ENCODE data around the gene RAPSN. TPM values are rescaled to one million over a fixed set of nuclear protein-coding genes. Genes with fewer than 3 reads are reported as not detected.

Gene RAPSN
- total and polyA plus RNA-seq, 2 donors (not counting 1 experiment from before 2014, with no cell fraction given), result 0.17 TPM; not detected in 1

DNA sequence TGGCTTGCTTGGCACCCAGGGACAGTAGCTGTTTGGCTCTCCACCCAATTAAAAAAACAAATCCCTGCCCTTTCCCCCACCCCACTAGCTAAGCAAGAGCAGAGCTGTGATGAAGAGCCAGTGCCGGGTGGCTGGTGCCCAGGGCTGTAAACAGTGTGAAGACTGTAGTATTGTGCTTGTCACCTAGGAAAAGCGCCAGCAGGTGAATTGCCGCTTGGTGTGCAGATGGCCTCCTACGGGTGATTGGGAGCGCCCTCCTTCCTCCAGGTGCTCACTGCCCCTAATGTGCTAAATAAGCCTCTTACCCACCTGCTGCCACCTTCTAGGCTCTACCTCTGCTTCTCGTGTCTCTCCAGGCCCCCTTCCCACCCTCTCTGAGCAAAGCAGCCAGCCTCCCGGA lies 18.4 kb upstream of the RAPSN start:
- H4K20me1 ChIP-seq (ENCODE audit: control insufficient read depth, extremely low read depth, insufficient read depth, low read length), result no peaks in the 10 kb centered on the region
- H3K9ac ChIP-seq (ENCODE audit: insufficient read depth, low read length), result no peak overlapping the region
- peaks cover 8% of the 10 kb centered on the region for H3K4me1 ChIP-seq (ENCODE audit: control insufficient read depth, extremely low read depth, insufficient read depth, low read length)
- H3K9me3 ChIP-seq (ENCODE audit: control insufficient read depth, insufficient read depth, low read depth, low read length), result no peaks in the 10 kb centered on the region
- H3K4me2 ChIP-seq (ENCODE audit: extremely low read depth, insufficient read depth, low read length), result peak overlapping the region; percentile 3
- H3K79me2 ChIP-seq (ENCODE audit: control insufficient read depth, insufficient read depth, low read length), result peaks cover 27% of the 10 kb centered on the region
- H3K27ac ChIP-seq (ENCODE audit: insufficient read depth, low read length), result no peak overlapping the region
- DNase-seq (ENCODE audit: low read depth in 2 of 2), result no peak
- no peak for TF ChIP-seq EZH2 (IDR thresholded peaks at IDR 0.05; ENCODE audit: low read length, missing control alignments)
- TF ChIP-seq, protein P1, sequence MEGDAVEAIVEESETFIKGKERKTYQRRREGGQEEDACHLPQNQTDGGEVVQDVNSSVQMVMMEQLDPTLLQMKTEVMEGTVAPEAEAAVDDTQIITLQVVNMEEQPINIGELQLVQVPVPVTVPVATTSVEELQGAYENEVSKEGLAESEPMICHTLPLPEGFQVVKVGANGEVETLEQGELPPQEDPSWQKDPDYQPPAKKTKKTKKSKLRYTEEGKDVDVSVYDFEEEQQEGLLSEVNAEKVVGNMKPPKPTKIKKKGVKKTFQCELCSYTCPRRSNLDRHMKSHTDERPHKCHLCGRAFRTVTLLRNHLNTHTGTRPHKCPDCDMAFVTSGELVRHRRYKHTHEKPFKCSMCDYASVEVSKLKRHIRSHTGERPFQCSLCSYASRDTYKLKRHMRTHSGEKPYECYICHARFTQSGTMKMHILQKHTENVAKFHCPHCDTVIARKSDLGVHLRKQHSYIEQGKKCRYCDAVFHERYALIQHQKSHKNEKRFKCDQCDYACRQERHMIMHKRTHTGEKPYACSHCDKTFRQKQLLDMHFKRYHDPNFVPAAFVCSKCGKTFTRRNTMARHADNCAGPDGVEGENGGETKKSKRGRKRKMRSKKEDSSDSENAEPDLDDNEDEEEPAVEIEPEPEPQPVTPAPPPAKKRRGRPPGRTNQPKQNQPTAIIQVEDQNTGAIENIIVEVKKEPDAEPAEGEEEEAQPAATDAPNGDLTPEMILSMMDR (conservative IDR thresholded peaks at IDR 0.05 in 1 of 2, IDR thresholded peaks at IDR 0.05 in 1 of 2; ENCODE audit: low read depth in 1 of 2, low read length in 2 of 2), result no peak
- no peak overlapping the region for H2AFZ ChIP-seq (ENCODE audit: low read length)
- H3K4me3 ChIP-seq (replicated peaks in 1 of 4; ENCODE audit: control extremely low read depth in 1 of 4, insufficient read depth in 1 of 4, low read depth in 3 of 4, low read length in 4 of 4), result no peak overlapping the region
- H3K27me3 ChIP-seq (ENCODE audit: control insufficient read depth, insufficient read depth, low read length), result no peaks in the 10 kb centered on the region
- peaks cover 23% of the 10 kb centered on the region for H3K36me3 ChIP-seq (ENCODE audit: control insufficient read depth, insufficient read depth, low read length)

DNA sequence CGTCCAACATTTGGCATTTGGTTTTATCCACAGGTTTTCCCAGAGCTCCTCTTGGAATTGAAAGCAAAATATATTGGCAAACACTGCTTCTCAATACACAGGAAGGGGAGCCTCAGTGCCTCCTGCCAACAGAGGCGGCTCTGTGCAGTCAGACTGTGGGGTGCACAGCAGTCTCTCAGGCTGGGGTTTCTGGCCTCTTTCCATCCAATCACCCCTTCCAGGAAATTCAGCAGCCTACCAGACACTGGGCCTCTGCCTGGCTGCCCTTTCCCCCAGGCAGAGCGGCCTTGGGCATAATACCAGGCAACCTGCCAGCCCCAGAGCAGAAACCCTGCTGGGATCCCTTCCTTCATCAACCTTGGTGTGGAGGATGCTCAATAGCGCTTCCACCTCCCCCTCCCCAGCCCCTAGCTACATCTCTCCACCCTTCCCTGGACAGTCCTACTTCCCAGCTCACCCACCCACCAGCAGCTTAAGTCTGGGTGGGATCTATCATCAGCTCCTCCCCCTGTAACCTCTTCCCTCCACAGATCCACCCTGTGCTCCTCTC lies 17.8 kb upstream of the RAPSN start:
- Histone ChIP-seq H3K27me3 (ENCODE audit: control insufficient read depth, insufficient read depth, low read length) (no peaks in the 10 kb centered on the region), H3K9ac (ENCODE audit: insufficient read depth, low read length) (no peak overlapping the region), H3K4me3 (replicated peaks in 1 of 4; ENCODE audit: control extremely low read depth in 1 of 4, insufficient read depth in 1 of 4, low read depth in 3 of 4, low read length in 4 of 4) (peak overlapping the region in 2 of 4 experiments; percentile 5 to 14), H3K79me2 (ENCODE audit: control insufficient read depth, insufficient read depth, low read length) (peaks cover 27% of the 10 kb centered on the region), H4K20me1 (ENCODE audit: control insufficient read depth, extremely low read depth, insufficient read depth, low read length) (no peaks in the 10 kb centered on the region), H2AFZ (ENCODE audit: low read length) (no peak overlapping the region), H3K9me3 (ENCODE audit: control insufficient read depth, insufficient read depth, low read depth, low read length) (no peaks in the 10 kb centered on the region), H3K27ac (ENCODE audit: insufficient read depth, low read length) (peak overlapping the region; percentile 31), H3K36me3 (ENCODE audit: control insufficient read depth, insufficient read depth, low read length) (peaks cover 17% of the 10 kb centered on the region), H3K4me1 (ENCODE audit: control insufficient read depth, extremely low read depth, insufficient read depth, low read length) (peaks cover 8% of the 10 kb centered on the region), H3K4me2 (ENCODE audit: extremely low read depth, insufficient read depth, low read length) (peak overlapping the region; percentile 54)
- no peak for TF ChIP-seq EZH2 (IDR thresholded peaks at IDR 0.05; ENCODE audit: low read length, missing control alignments)
- TF ChIP-seq, protein P1 (conservative IDR thresholded peaks at IDR 0.05 in 1 of 2, IDR thresholded peaks at IDR 0.05 in 1 of 2; ENCODE audit: low read depth in 1 of 2, low read length in 2 of 2), result no peak
- DNase-seq (ENCODE audit: low read depth in 2 of 2), result peak; percentile 35 to 62

DNA sequence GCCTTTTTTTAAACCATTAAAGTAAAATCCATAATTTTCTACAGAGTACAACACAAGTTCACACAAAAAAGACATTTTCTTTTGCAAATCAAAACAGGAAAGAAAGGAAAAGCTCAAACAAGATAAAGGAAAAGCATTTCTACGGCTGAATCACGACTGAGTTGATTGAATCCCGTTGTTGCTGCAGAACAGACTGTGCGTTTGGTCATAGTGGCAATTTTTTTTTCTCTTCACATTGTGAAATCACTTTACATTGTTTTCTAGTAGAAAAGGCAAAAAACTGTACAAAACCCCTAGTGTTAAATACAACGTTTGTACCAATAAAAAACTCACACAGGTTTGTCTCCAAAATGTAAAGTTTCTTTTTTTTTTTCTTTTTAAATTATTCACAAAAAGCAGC lies 17.3 kb upstream of the RAPSN start:
- H3K79me2 ChIP-seq (ENCODE audit: control insufficient read depth, insufficient read depth, low read length), result peaks cover 27% of the 10 kb centered on the region

More for the DNA sequence above, 17.3 kb upstream of the RAPSN start:
- H3K9me3 ChIP-seq (ENCODE audit: control insufficient read depth, insufficient read depth, low read depth, low read length), result no peaks in the 10 kb centered on the region
- TF ChIP-seq, protein P1 (conservative IDR thresholded peaks at IDR 0.05 in 1 of 2, IDR thresholded peaks at IDR 0.05 in 1 of 2; ENCODE audit: low read depth in 1 of 2, low read length in 2 of 2), result no peak
- no peak for TF ChIP-seq EZH2 (IDR thresholded peaks at IDR 0.05; ENCODE audit: low read length, missing control alignments)
- no peak overlapping the region for H3K4me2 ChIP-seq (ENCODE audit: extremely low read depth, insufficient read depth, low read length)
- H3K27me3 ChIP-seq (ENCODE audit: control insufficient read depth, insufficient read depth, low read length), result no peaks in the 10 kb centered on the region
- H2AFZ ChIP-seq (ENCODE audit: low read length), result no peak overlapping the region
- peaks cover 17% of the 10 kb centered on the region for H3K36me3 ChIP-seq (ENCODE audit: control insufficient read depth, insufficient read depth, low read length)
- H3K4me1 ChIP-seq (ENCODE audit: control insufficient read depth, extremely low read depth, insufficient read depth, low read length), result peaks cover 8% of the 10 kb centered on the region
- no peaks in the 10 kb centered on the region for H4K20me1 ChIP-seq (ENCODE audit: control insufficient read depth, extremely low read depth, insufficient read depth, low read length)
- no peak overlapping the region for H3K4me3 ChIP-seq (replicated peaks in 1 of 4; ENCODE audit: control extremely low read depth in 1 of 4, insufficient read depth in 1 of 4, low read depth in 3 of 4, low read length in 4 of 4)
- peak; percentile 39 to 65 for DNase-seq (ENCODE audit: low read depth in 2 of 2)
- H3K27ac ChIP-seq (ENCODE audit: insufficient read depth, low read length), result no peak overlapping the region
- H3K9ac ChIP-seq (ENCODE audit: insufficient read depth, low read length), result no peak overlapping the region

Measured in fibroblast of lung (primary cell).